DMS153 treated with DMSO at 0.1 percent for 48 hours (cell line): ENCODE results near the gene ARRDC2.
"Not testable (repeated sequence)": the region's sequence is repeated elsewhere in the genome, so short reads cannot be mapped to it uniquely, and the experiment has no call there.

Experiments
- DNase-seq: peaks from one replicate; lab custom pipeline; 2025; ENCODE audit not compliant: unreplicated experiment; lab: John Stamatoyannopoulos, UW

The ARRDC2 gene

DNA sequence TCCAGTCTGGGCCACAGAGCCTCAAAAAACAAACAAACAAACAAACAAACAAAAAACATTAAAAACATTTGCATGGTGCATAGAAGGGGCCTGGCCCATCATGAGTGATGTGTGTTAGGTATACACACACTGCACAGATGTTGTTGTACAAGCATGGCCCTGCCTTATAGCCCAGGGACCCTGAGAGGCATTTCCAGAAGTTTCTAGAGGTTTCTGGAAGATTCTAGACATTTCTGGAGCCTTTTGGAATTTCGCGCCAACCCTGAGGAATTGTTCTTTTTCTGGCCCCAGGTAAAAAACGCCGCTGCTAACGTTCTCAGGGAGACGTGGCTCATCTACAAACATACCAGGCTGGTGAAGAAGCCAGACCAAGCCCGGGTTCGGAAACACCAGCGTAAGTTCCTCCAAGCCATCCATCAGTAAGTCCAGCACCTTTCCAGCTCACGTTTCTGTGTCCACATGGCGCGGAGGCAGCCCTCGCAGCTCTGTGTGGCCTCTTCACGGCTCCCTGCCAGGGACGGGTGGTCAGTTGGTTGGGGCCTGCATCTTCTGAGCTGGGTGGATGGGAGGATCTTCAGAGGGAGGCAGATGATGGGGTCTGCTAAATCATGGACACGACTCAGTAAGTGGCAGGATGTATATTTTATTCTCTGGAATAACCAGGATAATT is 18.4 kb upstream of the ARRDC2 start:
- DNase-seq = no peak

DNA sequence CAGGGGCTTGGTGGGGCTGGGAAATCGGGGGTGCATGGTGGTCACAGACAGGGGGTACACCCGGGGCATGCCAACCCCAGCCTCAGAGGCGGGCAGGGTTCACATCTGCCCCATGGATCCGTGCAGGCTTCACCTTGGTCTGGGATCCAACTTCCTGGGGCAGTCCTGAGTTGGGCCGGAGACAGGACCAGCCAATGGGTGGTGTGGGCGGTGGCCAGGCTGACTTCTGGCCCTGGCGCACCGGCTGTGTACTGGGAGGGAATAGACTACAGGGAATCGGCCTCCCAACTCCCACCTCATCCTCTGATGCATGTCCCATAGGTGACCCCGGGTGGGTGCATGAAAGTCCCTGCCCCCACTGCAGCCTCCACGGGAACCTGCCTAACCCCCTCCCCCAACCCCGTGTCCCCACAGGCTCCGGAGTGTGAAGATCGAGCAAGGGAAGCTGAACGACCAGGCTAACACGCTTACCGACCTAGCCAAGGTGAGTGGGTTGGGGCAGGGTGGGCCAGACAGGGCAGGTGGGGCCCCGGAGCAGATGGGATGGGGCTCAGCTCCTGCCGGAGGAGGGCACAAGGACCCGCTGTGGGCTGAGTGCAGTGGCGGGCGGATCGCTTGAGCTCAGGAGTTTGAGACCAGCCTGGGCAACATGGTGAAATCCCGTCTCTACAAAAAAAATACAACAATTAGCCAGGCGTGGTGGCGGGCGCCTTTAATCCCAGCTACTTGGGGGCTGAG is 14.7 kb upstream of the ARRDC2 start:
- no peak for DNase-seq

DNA sequence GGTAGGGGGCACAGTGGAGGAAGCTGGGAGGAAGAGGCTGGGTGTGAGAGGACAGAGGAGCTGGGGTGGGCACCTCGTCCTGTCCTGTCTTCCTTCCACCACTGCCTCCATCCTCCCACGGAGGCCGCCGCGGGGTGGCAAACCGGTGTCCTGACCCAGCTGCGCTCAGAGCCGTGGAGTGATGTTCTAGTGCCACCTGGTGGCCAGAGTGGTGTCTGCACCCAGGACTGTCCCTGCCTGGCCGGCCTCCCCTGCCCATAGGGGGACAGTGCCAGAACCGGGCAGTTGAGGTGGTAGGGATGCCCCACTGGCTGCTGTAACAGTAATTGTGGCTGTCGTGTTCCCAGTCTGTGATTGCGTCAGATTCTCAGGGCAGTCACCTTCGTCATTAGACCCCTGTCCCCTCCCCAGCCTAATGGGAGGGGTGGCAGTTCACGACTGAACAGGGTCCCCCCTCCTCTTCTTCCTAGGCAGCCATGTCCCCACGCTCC is 11.1 kb upstream of the ARRDC2 start:
- DNase-seq = peak; percentile 74

DNA sequence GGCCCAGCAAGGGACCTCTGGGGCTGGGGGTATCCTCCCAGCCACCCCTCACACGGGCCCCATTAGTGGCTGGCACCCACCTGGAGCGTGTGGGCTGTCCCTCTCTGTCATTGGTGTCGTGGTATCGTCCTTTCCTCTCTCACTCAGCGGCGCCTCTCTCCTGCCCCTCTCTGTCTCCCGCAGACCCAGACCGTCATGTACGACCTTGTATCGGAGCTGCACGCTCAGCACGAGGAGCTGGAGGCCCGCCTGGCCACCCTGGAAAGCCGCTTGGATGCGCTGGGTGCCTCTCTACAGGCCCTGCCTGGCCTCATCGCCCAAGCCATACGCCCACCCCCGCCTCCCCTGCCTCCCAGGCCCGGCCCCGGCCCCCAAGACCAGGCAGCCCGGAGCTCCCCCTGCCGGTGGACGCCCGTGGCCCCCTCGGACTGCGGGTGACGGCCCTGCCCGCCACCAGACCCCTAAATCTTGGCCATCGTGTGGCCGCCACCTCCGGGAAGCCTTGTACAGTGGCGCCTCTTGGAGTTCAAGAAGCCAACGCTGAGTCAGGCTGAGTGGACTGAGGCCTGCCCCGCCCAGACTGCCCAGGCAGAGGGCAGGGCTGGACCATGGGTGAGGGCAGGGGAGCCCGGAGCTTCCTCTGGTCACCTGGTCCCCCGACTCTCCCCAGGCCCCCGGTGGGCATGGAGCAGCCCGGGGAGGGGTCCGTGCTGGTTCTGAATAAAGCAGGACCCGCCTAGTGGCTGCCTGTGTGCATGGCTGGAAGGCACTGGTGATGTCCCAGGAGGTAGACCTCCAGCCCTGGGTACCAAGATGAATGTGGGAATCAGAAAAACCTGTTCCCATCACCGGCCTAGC is 9.8 kb upstream of the ARRDC2 start:
- no peak for DNase-seq

DNA sequence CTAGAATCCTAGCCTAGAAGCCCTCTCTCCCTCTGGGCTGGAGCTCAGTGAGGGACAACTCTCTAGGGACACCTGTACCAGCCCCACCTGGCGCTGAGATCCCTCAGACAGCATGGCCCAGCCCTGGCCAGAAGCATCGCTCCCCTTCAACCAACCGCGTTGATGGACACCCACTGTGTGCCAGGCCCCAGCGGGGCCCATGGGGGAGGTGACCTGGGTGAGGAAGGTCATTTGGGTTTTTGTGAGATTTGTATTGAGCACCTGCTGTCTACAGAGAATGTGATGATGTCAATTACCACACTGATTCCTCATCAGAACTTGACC is 9.2 kb upstream of the ARRDC2 start:
- DNase-seq = peak; percentile 28

DNA sequence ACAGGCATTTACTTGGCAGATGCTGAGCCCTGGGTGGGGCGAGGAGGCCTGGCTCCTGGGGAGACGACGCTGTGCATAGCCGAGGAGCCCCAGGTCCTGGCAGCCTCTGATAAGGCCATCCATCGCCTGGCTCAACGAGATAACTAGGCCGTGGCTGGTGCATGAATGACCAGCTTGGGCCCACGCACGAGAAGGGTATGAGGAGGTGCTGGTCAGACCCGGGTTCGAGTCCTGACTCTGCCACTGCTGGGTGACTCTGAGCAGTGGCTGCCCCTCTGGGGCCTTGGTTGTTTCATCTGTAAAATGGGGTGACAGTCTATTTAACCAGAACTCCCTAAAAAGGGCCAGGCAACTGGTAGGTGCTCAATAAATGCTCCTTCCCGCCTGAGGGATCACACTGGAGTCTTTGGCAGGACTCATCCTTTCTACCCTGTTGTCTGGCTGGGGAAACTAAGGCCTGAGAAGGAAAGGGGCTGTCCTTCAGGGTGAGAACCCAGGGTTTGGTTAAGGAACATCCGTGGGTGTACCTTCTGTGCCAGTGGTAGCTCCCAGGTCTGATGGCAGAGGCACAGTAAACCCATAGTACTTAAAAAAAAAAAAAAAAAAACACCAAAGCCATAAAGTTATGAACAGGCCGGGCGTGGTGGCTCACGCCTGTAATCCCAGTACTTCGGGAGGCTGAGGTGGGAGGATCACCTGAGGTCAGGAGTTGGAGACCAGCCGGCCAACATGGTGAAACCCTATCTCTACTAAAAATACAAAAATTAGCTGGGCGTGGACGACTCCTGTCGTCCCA is 8.1 kb upstream of the ARRDC2 start:
- no peak for DNase-seq

DNA sequence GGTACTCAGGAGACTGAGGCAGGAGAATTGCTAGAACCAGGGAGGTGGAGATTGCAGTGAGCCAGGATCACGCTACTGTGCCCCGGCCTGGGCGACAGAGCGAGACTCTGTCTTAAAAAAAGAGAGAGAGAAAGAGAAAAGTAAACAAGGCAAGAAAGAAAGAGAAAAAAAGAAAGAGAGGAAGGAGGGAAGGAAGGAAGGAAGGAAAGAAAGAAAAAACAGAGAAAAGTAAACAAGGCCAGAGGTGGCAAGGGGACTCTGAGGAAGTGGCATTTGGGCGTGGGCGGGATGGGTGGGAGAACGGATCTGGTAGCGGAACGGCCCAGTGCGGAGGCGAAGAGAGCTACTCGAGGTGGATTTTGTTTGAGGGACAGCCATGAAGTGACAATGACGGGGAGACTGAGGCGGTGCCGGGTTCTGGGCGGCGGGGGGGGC is 7.5 kb upstream of the ARRDC2 start:
- no peak for DNase-seq

DNA sequence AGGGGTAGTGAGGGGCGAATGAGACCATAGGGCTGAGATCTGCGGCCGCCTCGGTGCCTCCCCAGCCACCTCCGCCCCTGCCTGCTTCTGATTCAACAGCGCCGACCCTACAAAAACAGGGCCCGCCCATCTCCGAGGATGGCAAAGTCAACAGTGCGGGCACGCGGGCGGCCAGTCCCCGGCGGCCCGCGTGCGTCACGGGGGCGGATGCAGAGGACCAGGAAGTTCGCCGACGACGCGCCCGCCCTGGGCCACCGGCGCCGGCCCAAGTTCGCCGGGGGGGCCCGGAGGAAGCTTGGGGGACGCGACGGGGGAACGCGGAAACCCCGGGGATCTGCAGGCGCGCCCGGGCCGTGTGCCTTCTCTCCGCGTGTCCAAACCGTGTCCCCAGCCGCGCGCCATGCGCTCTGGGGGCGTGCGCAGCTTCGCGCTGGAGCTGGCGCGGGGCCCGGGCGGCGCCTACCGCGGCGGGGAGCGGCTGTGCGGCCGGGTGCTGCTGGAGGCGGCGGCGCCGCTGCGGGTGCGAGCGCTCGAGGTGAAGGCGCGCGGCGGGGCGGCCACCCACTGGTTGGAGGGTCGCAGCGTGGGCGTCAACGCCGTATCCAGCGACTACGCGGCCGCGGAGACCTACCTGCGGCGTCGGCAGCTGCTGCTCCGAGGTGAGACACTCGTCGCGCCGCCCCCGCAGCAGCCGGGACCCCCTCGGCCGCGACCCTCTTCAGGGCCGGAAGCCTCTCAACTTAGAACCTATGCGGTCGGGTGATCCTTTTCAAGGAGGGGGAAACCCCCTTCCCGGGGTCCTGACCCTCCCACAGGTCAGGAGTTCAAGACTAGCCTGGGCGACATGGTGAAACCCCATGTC is 6.8 kb upstream of the ARRDC2 start:
- peak; percentile 60 for DNase-seq

DNA sequence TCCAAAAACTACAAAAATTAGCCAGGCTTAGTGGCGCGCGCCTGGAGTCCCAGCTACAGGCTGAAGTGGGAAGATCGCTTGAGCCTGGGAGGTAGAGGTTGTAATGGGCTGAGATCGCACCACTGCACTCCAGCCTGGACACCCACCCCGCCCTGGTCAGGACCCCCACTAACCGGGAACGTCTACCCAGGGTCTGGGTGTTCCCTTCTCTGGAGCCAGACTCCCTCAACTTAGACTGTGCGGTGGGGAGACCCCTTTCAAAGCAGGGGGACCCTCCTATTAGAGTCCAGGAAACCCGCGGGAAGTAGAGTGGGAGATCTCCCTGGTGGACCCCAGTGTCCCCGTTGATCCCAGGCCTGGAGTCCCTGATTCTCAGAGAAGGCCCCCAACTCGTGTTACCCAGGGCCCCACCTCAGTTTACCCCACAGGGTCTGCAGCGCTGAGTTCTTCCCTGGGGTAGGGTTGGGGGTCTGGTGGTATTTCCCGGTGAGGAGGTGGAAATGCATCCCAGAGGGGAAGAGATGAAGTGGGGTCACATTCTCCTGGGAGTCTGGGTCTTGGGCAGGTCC is 6.1 kb upstream of the ARRDC2 start:
- DNase-seq = no peak

DNA sequence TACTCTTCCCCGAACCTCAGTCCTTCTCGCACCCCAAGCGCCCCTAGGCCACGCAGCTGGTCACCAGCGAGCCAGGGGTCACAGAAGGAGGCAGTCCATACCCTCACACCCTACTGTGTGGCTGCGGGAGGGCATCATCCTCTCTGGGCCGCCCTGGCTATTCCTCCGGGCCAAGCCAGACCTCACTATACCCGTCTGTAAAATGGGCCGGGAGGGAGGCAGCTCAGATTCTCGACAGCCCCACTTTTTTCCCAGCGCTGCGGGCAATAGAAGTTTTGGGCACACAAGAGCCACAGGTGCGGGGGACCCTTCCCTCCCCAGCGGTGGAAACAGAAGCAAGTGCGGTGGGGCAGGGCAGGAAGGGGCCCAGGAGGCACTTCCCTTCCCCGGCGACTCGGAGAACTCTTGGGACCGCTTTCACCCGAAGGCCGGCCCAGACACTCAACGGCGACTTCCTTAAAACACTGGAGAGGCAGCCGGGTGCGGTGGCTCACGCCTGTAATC is 5.6 kb upstream of the ARRDC2 start:
- no peak for DNase-seq

DNA sequence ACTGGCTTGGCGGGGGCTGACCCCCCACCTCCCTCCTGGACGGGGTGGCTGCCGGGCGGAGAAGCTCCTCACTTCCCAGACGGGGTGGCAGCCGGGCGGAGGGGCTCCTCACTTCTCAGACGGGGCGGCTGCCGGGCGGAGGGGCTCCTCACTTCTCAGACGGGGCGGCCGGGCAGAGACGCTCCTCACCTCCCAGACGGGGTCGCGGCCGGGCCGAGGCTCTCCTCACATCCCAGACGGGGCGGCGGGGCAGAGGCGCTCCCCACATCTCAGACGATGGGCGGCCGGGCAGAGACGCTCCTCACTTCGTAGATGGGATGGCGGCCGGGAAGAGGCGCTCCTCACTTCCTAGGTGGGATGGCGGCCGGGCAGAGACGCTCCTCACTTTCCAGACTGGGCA is 2.2 kb upstream of the ARRDC2 start:
- not testable (repeated sequence) for DNase-seq

DNA sequence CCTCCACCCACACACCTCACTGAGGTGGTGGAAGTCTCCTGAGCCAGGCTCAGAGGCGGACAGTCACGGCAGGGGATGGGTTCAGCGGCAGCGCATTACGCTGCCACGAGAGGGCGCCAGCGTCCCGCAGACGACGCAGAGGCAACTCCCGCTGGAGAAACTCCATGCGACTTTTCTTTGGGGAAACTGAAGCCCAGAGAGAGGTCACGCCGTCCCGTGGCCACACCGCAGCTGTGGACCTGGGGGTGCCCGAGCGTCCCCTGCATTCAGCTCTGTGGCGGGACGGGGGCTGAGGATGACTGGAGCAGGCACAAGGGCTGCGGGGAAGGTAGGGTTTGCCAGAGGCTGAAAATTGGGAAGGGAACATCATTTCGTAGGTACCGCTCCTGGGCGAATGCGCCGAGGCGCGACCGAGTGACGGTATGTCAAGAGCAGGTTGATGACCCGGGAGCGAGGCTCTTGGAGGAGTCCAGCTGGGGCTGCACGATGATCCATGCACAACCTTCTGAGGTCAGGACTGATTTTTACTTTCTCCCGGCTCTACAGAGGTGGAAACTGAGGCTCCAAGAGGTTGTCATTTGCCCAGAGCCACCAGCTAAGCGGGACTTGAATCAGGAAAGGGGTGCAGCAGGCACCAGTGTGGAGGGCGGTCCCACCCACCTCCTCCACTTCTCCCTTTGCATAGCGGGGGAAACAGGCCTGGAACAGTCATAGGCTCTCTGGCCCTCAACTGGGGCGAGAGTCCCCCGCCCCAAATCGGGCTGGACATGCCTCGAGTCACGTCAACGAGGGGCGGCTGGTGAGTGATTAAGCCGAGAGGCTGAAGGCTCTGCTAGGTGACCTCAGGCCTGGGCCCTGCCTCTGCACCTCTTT is 690 bp upstream of the ARRDC2 start:
- peak; percentile 54 for DNase-seq

DNA sequence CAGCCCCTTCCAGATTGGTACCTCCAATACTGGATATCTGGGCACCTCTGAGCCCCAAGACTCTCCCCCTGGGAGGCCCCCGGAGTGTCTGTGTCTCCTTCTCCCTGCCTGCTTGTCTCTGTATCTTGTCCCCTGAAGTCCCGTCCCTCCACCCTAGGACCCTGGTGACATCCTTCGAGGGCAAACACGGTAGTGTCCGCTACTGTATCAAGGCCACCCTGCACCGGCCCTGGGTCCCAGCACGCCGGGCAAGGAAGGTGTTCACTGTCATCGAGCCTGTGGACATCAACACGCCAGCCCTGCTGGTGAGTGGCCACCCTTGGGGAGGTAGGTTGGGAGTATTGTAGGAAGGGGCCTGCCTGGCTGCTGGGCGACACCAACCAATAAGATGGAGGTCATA is 844 bp downstream of the ARRDC2 start:
- DNase-seq = no peak

DNA sequence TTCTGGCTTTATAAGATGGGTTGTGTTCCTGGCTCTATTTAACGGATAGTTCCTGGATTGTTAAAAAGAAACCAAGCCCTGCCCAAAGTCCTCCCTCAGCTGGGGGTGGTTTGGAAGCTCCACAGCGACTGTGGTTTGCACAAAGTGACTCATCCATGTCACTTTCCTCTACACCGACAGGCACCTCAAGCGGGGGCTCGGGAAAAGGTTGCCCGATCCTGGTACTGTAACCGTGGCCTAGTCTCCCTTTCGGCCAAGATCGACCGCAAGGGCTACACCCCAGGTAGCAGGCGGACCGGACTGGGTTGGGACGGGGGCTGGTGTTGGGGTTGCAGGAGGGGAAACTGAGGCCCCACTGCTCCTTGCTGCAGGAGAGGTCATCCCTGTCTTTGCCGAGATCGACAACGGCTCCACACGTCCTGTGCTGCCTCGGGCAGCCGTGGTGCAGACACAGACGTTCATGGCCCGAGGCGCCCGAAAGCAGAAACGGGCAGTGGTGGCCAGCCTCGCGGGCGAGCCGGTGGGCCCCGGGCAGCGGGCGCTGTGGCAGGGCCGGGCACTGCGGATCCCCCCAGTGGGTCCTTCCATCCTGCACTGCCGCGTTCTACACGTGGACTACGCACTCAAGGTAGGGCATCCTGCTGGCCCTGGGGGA is 1.6 kb downstream of the ARRDC2 start:
- no peak for DNase-seq

DNA sequence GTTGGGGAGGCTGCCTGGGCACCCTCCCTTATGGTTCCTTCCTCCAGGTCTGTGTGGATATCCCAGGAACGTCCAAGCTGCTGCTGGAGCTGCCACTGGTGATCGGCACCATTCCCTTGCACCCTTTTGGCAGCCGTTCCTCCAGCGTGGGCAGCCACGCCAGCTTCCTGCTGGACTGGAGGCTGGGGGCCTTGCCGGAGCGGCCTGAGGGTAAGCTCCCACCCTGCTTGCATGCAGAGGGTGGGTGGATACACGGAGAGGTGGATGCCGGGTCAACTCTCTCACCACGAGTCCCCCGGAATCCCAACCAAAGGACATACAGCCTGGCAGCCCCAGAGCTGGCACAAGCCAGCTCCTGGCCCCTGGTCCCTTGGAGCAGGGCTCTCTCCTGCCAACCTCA is 2.2 kb downstream of the ARRDC2 start:
- no peak for DNase-seq

DNA sequence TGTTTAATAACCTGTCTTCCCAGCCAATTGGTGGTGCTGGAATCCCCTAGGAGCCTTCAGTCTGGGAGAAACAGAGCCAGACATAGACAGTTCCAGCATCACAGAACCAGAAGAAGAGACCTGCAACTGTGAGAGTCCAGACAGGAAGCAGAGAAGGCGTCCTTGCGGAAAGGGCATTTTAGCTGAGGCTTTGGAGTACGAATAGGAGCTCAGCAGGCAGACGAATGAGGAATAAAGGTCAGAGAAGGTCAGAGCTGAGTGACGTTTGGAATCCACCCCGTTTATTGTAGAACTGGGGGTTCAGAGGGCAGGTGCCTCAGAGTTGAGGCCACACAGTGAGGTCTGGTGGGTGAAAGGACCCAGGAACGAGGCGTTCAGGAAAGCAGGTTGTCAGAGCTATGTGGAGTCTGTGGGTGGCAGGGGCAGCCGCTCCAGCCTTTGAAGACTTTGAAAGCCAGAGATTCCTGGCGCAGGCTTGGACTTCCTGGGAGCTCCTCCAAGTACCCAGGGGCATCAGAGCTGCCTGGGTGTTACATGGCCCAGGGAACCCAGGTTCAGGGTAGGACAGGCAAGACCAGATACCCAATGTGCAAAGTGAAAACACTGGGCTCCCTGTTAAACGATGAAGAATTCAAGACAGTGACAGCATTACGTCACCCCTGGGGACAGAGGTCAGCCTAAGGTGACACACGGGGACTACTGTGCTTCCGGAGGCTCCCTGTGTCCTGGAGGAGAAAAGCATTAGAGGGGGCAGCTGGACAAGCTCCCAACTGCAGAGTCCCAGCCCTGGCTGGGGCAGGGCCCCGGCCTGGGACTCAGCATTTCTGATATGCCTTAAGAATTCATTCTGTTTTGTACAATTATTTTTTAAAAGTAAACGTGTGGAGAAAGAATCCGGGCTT is 5.5 kb downstream of the ARRDC2 start:
- no peak for DNase-seq

DNA sequence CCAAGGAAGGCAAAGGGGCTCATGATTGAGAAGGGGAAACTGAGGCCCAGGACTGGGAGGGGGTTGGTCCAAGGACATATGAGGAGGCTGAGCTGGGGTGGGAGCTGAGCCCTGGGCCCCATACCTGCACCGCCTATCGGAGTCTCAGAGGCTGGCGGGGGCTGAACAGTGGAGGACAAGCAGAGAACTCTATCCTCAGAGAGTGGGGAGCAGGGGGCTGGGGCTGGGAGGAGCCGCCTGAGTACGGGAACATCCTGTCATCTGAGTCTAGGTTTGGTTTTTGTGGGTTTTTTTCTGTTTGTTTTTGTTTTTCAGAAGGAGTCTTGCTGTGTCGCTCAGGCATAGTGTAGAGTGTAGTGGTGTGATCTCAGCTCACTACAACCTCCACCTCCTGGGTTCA is 6.2 kb downstream of the ARRDC2 start:
- DNase-seq = no peak
